Liver (tissue), 9 donors: ENCODE measurements around the gene LPAR1. TPM values are rescaled to one million over a fixed set of nuclear protein-coding genes. Genes with fewer than 3 reads are reported as not detected.

Source experiments
- DNase-seq: peaks from one replicate; pipeline ENCODE4 v3.0.0-alpha.2; 2017; ENCODE audit warnings: low spot score
- H3K27ac ChIP-seq, 2 donors: one replicate each; pipeline ENCODE4 v1.7.0; 2013; ENCODE audit warnings: inconsistent platforms in 2 of 2, low read length in 2 of 2, control low read depth in 1 of 2, low read depth in 1 of 2, mild to moderate bottlenecking in 1 of 2
- H3K27me3 ChIP-seq, 4 donors: one replicate each; pipeline versions ENCODE4 v1.6.1 to v1.7.0; 2013; ENCODE audit warnings: low read length in 3 of 4, inconsistent platforms in 1 of 4, mild to moderate bottlenecking in 1 of 4, moderate library complexity in 1 of 4; ENCODE audit not compliant: control insufficient read depth in 4 of 4, insufficient read depth in 4 of 4
- H3K36me3 ChIP-seq, 4 donors: one replicate each; pipeline versions ENCODE4 v1.6.1 to v1.7.0; 2013; ENCODE audit warnings: low read length in 3 of 4, mild to moderate bottlenecking in 3 of 4, low read depth in 1 of 4, moderate library complexity in 1 of 4; ENCODE audit not compliant: control insufficient read depth in 4 of 4, insufficient read depth in 3 of 4
- H3K4me1 ChIP-seq, 4 donors: one replicate each; pipeline versions ENCODE4 v1.6.1 to v1.7.0; 2013; ENCODE audit warnings: low read length in 3 of 4, mild to moderate bottlenecking in 3 of 4, moderate library complexity in 1 of 4; ENCODE audit not compliant: control insufficient read depth in 4 of 4, insufficient read depth in 4 of 4
- H3K4me3 ChIP-seq, 3 donors: one replicate each; pipeline versions ENCODE4 v1.6.1 to v1.7.0; 2013; ENCODE audit warnings: low read length in 3 of 3, control low read depth in 1 of 3, low read depth in 1 of 3, mild to moderate bottlenecking in 1 of 3
- H3K9ac ChIP-seq, 2 donors: one replicate each; pipeline ENCODE4 v1.7.0; 2013; ENCODE audit warnings: low read length in 2 of 2, mild to moderate bottlenecking in 2 of 2, moderate library complexity in 2 of 2, control low read depth in 1 of 2, low read depth in 1 of 2
- H3K9me3 ChIP-seq, 4 donors: one replicate each; pipeline versions ENCODE4 v1.6.1 to v1.7.0; 2013; ENCODE audit warnings: low read length in 3 of 4; ENCODE audit not compliant: control insufficient read depth in 4 of 4
- ATF3 ChIP-seq: IDR thresholded peaks from 2 replicates; pipeline ENCODE4 v1.6.1; 2016; ENCODE audit warnings: antibody characterized with exemption
- CTCF ChIP-seq: fragments of 150-350 bp; IDR thresholded peaks from 2 replicates; pipeline ENCODE4 v1.5.1; 2017; ENCODE audit warnings: improper control_type of control experiment, low read depth, low read length; ENCODE audit not compliant: missing input control
- EGR1 ChIP-seq, 2 donors: IDR thresholded peaks; 2 replicates each; pipeline ENCODE4 v1.6.1; 2016 to 2018; ENCODE audit warnings: antibody characterized with exemption in 2 of 2, low read depth in 2 of 2
- FOXA2 ChIP-seq: IDR thresholded peaks from 2 replicates; pipeline ENCODE4 v1.6.1; 2016; ENCODE audit warnings: antibody characterized with exemption
- GABPA ChIP-seq, 2 donors: IDR thresholded peaks in 1 of 2; conservative IDR thresholded peaks in 1 of 2; 2 replicates each; pipeline ENCODE4 v1.6.1; 2016; ENCODE audit warnings: antibody characterized with exemption in 2 of 2, mild to moderate bottlenecking in 1 of 2, moderate library complexity in 1 of 2
- HNF4A ChIP-seq, 2 donors: conservative IDR thresholded peaks; 2 replicates each; pipeline ENCODE4 v1.6.1; 2016; ENCODE audit warnings: antibody characterized with exemption in 2 of 2, mild to moderate bottlenecking in 2 of 2
- HNF4G ChIP-seq: IDR thresholded peaks from 2 replicates; pipeline ENCODE4 v1.6.1; 2016; ENCODE audit warnings: antibody characterized with exemption
- JUND ChIP-seq, 2 donors: IDR thresholded peaks; 2 replicates each; pipeline ENCODE4 v1.6.1; 2016; ENCODE audit warnings: antibody characterized with exemption in 2 of 2
- MAX ChIP-seq: IDR thresholded peaks from 2 replicates; pipeline ENCODE4 v1.6.1; 2016; ENCODE audit warnings: antibody characterized with exemption
- NR2F2 ChIP-seq: IDR thresholded peaks from 2 replicates; pipeline ENCODE4 v1.6.1; 2016; ENCODE audit warnings: antibody characterized with exemption
- RAD21 ChIP-seq, 2 donors: IDR thresholded peaks; 2 replicates each; pipeline ENCODE4 v1.6.1; 2016; ENCODE audit warnings: antibody characterized with exemption in 2 of 2, mild to moderate bottlenecking in 2 of 2
- RXRA ChIP-seq, 2 donors: IDR thresholded peaks; 2 replicates each; pipeline ENCODE4 v1.6.1; 2017 to 2018; ENCODE audit warnings: antibody characterized with exemption in 2 of 2, mild to moderate bottlenecking in 1 of 2
- SP1 ChIP-seq: IDR thresholded peaks from 2 replicates; pipeline ENCODE4 v1.6.1; 2018; ENCODE audit warnings: antibody characterized with exemption, mild to moderate bottlenecking
- TAF1 ChIP-seq: conservative IDR thresholded peaks from 2 replicates; pipeline ENCODE4 v1.6.1; 2016; ENCODE audit warnings: antibody characterized with exemption, mild to moderate bottlenecking
- YY1 ChIP-seq: IDR thresholded peaks from 2 replicates; pipeline ENCODE4 v1.6.1; 2016; ENCODE audit warnings: antibody characterized with exemption, mild to moderate bottlenecking
- ZBTB33 ChIP-seq: IDR thresholded peaks from 2 replicates; pipeline ENCODE4 v1.6.1; 2016; ENCODE audit warnings: antibody characterized with exemption
- WGBS: extraction: QIAGEN DNeasy Blood & Tissue Kit; methylation state at CpG from one replicate; pipeline ENCODE4 v1.1.7; 2013; 5-methylcytosine and 5-hydroxymethylcytosine counted together
- polyA plus RNA-seq, 2 donors: library from polyadenylated mRNA; stranded (reverse) in 1 of 2; unstranded in 1 of 2; fragments of 200-250 nt in 1 of 2; fragments of >200 nt in 1 of 2; fragmentation: Nextera tagmentation in 1 of 2; extraction: Ambion mirVana in 1 of 2; gene quantifications; one replicate each; pipeline versions ENCODE4 v1.2.1 to v1.2.3, GENCODE V29; 2013 to 2015
- total RNA-seq, 2 donors: library from RNA; depleted of rRNA; stranded (reverse); fragments of >200 nt; gene quantifications; one replicate each; pipeline ENCODE4 v1.2.3, GENCODE V29; 2014
- donor health status: healthy.
- donor health status: healthy.
- donor health status: healthy.
- donor health status: healthy.
- donor health status: healthy.

Gene LPAR1
- total and polyA plus RNA-seq, 4 donors = 0.51 to 3.6 (median 1.1) TPM

GRCh38 chr9:110856772-110857171 lies 181.5 kb downstream of the LPAR1 start:
- Histone ChIP-seq H3K27ac (no peak overlapping the region), H3K4me3 (no peak overlapping the region), H3K9ac (no peak overlapping the region), H3K36me3 (no peaks in the 10 kb centered on the region), H3K27me3 (no peaks in the 10 kb centered on the region), H3K4me1 (no peaks in the 10 kb centered on the region), H3K9me3 (peaks cover 3 to 29% (median 11%) of the 10 kb centered on the region in 4 donors)
- DNase-seq = no peak
- TF ChIP-seq TAF1 = no peak
- TF ChIP-seq RAD21 (IDR thresholded peaks at IDR 0.05) = no peak
- WGBS = 62% methylated on average over 3 of the region's 3 CpGs

- H3K36me3 ChIP-seq = no peaks in the 10 kb centered on the region
- H3K9ac ChIP-seq = no peak overlapping the region
- no peak for TF ChIP-seq RXRA (IDR thresholded peaks at IDR 0.05)
- no peak for TF ChIP-seq YY1
- TF ChIP-seq MAX = no peak
- no peaks in the 10 kb centered on the region for H3K27me3 ChIP-seq
- no peak overlapping the region for H3K27ac ChIP-seq
- peaks cover 0 to 11% (median 5%) of the 10 kb centered on the region in 4 donors for H3K9me3 ChIP-seq
- H3K4me1 ChIP-seq = no peaks in the 10 kb centered on the region
- no peak overlapping the region for H3K4me3 ChIP-seq
- WGBS = 71% methylated on average over 6 of the region's 6 CpGs
- no peak for DNase-seq
Measured at GRCh38 chr9:110850401-110851135, 187.7 kb downstream of the LPAR1 start.

GRCh38 chr9:110847671-110848070 lies 190.6 kb downstream of the LPAR1 start:
- no peak overlapping the region for H3K4me3 ChIP-seq
- no peak for TF ChIP-seq YY1
- no peak for TF ChIP-seq HNF4G
- no peak for TF ChIP-seq GABPA (IDR thresholded peaks at IDR 0.05 in 1 of 2, conservative IDR thresholded peaks at IDR 0.05 in 1 of 2)
- TF ChIP-seq FOXA2 = no peak
- no peak for TF ChIP-seq NR2F2
- TF ChIP-seq EGR1 (IDR thresholded peaks at IDR 0.05; ENCODE audit: low read depth in 2 of 2) = no peak
- no peak for TF ChIP-seq ATF3
- no peak for TF ChIP-seq HNF4A (conservative IDR thresholded peaks at IDR 0.05)
- no peak for TF ChIP-seq TAF1
- TF ChIP-seq CTCF = no peak
- TF ChIP-seq ZBTB33 = no peak
- TF ChIP-seq JUND (IDR thresholded peaks at IDR 0.05) = no peak
- TF ChIP-seq SP1 = no peak
- H3K27ac ChIP-seq = no peak overlapping the region
- H3K9me3 ChIP-seq = no peaks in the 10 kb centered on the region
- no peak for DNase-seq
- no peak overlapping the region for H3K9ac ChIP-seq
- WGBS = 62% methylated on average over 3 of the region's 3 CpGs
- H3K27me3 ChIP-seq = no peaks in the 10 kb centered on the region
- no peaks in the 10 kb centered on the region for H3K36me3 ChIP-seq
- H3K4me1 ChIP-seq = no peaks in the 10 kb centered on the region
